Amygdala (tissue), 56 donors: Measurements from ENCODE around the gene SPIN2B.

Source experiments
- DNase-seq, 56 donors: peaks; one replicate each; lab custom pipeline; 2025; lab: John Stamatoyannopoulos, UW

Gene SPIN2B

GRCh38 chrX:57074458-57074857 lies 46.9 kb downstream of the SPIN2B start:
- DNase-seq, result no peak

DNA sequence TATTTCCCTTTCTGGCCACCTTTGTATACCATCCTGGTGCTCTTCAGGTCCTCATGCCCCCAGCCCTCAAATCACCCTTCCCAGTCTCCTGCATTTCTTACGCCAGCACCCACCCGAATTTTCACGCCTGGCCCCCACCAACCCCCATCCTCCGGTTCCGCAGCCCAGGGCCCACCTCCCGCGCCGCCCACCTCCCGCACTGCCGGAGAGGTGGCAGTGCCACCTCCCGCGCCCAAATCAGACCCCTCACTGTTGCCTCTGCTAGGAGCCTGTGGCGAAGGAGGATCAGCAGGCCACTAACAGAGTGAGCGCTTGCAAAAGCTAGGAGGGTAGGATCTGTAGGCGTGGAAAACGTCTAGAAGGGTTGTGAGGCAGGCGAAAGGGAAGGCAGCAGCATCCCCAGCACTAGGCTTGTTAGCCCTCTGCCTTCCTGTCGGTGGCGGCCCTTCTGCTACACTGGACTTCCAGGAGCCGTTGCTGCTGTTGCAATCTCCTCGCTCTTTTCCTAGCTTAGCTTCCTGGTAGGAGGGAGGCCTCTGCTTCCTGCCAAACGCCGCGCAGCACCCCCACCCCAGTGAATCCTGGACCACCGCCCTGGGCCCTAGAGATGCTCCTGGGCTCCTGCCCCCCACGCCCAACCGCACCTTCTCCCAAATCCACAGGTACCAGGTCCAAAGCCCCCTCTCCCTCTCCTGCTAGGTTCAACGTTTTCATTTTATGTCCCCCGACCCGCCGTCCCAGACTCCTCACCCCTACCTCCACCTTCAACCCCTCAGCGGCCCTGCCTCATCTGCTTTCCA lies 51.0 kb downstream of the SPIN2B start:
- no peak for DNase-seq
